DOHH2 (cell line): ENCODE data around the gene KRTAP1-5.

Source experiments
- EZH2phosphoT487 ChIP-seq: fragments of 200-600 bp; sonication (generic); IDR thresholded peaks from 2 replicates; pipeline ENCODE4 v1.6.1; 2017; ENCODE audit warnings: borderline replicate concordance, mild to moderate bottlenecking, antibody characterized with exemption, low read length, moderate library complexity, mixed read lengths
- TF ChIP-seq, protein P1 (sequence below): fragments of 200-600 bp; sonication (generic); IDR thresholded peaks from one replicate; pipeline ENCODE4 v1.5.1; 2014; ENCODE audit warnings: antibody characterized with exemption, mild to moderate bottlenecking, low read depth, low read length; ENCODE audit not compliant: poor library complexity, severe bottlenecking

GRCh38 chr17:40992666-40993065 lies 34.3 kb downstream of the KRTAP1-5 start:
- TF ChIP-seq, protein P1, sequence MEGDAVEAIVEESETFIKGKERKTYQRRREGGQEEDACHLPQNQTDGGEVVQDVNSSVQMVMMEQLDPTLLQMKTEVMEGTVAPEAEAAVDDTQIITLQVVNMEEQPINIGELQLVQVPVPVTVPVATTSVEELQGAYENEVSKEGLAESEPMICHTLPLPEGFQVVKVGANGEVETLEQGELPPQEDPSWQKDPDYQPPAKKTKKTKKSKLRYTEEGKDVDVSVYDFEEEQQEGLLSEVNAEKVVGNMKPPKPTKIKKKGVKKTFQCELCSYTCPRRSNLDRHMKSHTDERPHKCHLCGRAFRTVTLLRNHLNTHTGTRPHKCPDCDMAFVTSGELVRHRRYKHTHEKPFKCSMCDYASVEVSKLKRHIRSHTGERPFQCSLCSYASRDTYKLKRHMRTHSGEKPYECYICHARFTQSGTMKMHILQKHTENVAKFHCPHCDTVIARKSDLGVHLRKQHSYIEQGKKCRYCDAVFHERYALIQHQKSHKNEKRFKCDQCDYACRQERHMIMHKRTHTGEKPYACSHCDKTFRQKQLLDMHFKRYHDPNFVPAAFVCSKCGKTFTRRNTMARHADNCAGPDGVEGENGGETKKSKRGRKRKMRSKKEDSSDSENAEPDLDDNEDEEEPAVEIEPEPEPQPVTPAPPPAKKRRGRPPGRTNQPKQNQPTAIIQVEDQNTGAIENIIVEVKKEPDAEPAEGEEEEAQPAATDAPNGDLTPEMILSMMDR: no peak
- no peak for TF ChIP-seq EZH2phosphoT487
